ENCODE measurements around the gene DGKH. TPM values are rescaled to one million over a fixed set of nuclear protein-coding genes. Genes with fewer than 3 reads are reported as not detected.

DGKH gene
- total RNA-seq, 2 experiments from 2014 or later, result 15.2 to 15.8 TPM

GRCh38 chr13:42272804-42273175 lies 224.3 kb downstream of the DGKH start:
- DNase-seq (no peak), ATAC-seq (no peak)
- H3K4me1 Mint-ChIP-seq (ENCODE audit: low read depth), result peaks cover 45% of the 10 kb centered on the region
- ChIA-PET POLR2A (interaction anchor here (0.6 to 3.1 kb wide), 13 partner anchors 8 to 310 kb away, joined by 3 to 34 read pairs (median 3); no protein-coding TSS in a partner anchor), CTCF (interaction anchor here (0.8 to 1.4 kb wide), 4 partner anchors 15 to 322 kb away, joined by 3 to 4 read pairs (median 3); no protein-coding TSS in a partner anchor)
- H3K4me3 Mint-ChIP-seq, result peak overlapping the region; percentile 99
- peaks cover 35% of the 10 kb centered on the region for H3K36me3 Mint-ChIP-seq (ENCODE audit: low read depth)
- H3K27ac Mint-ChIP-seq, result peak overlapping the region; percentile 95
- H3K9me3 Mint-ChIP-seq, result peaks cover 7% of the 10 kb centered on the region
- H3K27me3 Mint-ChIP-seq, result no peaks in the 10 kb centered on the region
- intact Hi-C loops (cut with micrococcal nuclease), result loop anchor here (5.0 to 10.0 kb wide), 2 partner anchors 120 to 358 kb away; no protein-coding TSS in a partner anchor
- TF ChIP-seq CTCF (IDR thresholded peaks at IDR 0.05), result no peak

- Mint-ChIP-seq H3K9me3 (peaks cover 7% of the 10 kb centered on the region), H3K4me3 (peak overlapping the region; percentile 99), H3K27me3 (no peaks in the 10 kb centered on the region), H3K4me1 (ENCODE audit: low read depth) (peaks cover 45% of the 10 kb centered on the region), H3K27ac (peak overlapping the region; percentile 92), H3K36me3 (ENCODE audit: low read depth) (peaks cover 37% of the 10 kb centered on the region)
- intact Hi-C loops (cut with micrococcal nuclease), result loop anchor here (5.0 to 10.0 kb wide), 3 partner anchors 53 to 360 kb away; no protein-coding TSS in a partner anchor
- ChIA-PET CTCF (interaction anchor here (1.5 kb wide), 1 partner anchor 53 kb away, joined by 4 read pairs; no protein-coding TSS in a partner anchor), POLR2A (interaction anchor here (0.7 to 1.8 kb wide), 3 partner anchors 43 to 122 kb away, joined by 3 to 7 read pairs (median 3); no protein-coding TSS in a partner anchor)
- no peak for ATAC-seq
- no peak for TF ChIP-seq CTCF (IDR thresholded peaks at IDR 0.05)
- no peak for DNase-seq
Observed at GRCh38 chr13:42274386-42275097, 226.1 kb downstream of the DGKH start.

DNA sequence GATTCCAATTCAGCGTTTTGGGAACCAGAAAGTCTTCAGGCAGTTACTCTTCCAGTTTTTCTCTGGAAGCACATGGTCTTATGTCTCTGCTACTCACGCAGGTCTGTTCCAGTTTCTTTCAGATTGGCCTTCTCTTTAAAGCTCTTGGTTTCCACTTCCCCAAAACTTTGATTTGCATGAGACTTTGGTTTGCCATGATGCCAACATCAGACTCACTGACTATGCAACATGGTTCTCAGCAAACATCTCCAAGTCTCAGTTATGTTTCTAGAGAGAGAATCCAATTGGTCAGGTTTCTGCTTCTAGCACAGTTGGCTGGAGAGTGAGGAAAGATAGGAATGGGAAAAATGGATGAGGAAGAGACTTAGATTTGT lies 226.6 kb downstream of the DGKH start:
- Mint-ChIP-seq H3K4me1 (ENCODE audit: low read depth) (peaks cover 44% of the 10 kb centered on the region), H3K27me3 (no peaks in the 10 kb centered on the region), H3K27ac (peak overlapping the region; percentile 92), H3K4me3 (peak overlapping the region; percentile 99), H3K36me3 (ENCODE audit: low read depth) (peaks cover 37% of the 10 kb centered on the region), H3K9me3 (peaks cover 7% of the 10 kb centered on the region)
- intact Hi-C loops (cut with micrococcal nuclease), result loop anchor here (5.0 to 10.0 kb wide), 2 partner anchors 52 to 360 kb away; no protein-coding TSS in a partner anchor
- TF ChIP-seq CTCF (IDR thresholded peaks at IDR 0.05), result no peak
- ChIA-PET POLR2A (interaction anchor here (0.7 to 1.8 kb wide), 3 partner anchors 43 to 121 kb away, joined by 3 to 7 read pairs (median 3); no protein-coding TSS in a partner anchor), CTCF (interaction anchor here (1.5 kb wide), 1 partner anchor 52 kb away, joined by 4 read pairs; no protein-coding TSS in a partner anchor)
- ATAC-seq (no peak), DNase-seq (no peak)

- peaks cover 3% of the 10 kb centered on the region for H3K9me3 Mint-ChIP-seq
- H3K27ac Mint-ChIP-seq, result peak overlapping the region; percentile 92
- H3K4me1 Mint-ChIP-seq (ENCODE audit: low read depth), result peaks cover 40% of the 10 kb centered on the region
- intact Hi-C loops (cut with micrococcal nuclease), result loop anchor here (5.0 to 10.0 kb wide), 2 partner anchors 52 to 361 kb away; no protein-coding TSS in a partner anchor
- DNase-seq, result peak; percentile 24
- H3K27me3 Mint-ChIP-seq, result no peaks in the 10 kb centered on the region
- no peak for TF ChIP-seq CTCF (IDR thresholded peaks at IDR 0.05)
- ATAC-seq, result peak; percentile 9
- ChIA-PET CTCF (interaction anchor here (1.5 kb wide), 1 partner anchor 52 kb away, joined by 4 read pairs; no protein-coding TSS in a partner anchor), POLR2A (interaction anchor here (0.7 to 1.8 kb wide), 2 partner anchors 42 to 117 kb away, joined by 3 to 7 read pairs; no protein-coding TSS in a partner anchor)
- H3K4me3 Mint-ChIP-seq, result peak overlapping the region; percentile 99
- H3K36me3 Mint-ChIP-seq (ENCODE audit: low read depth), result peaks cover 34% of the 10 kb centered on the region
Observed at GRCh38 chr13:42275506-42275905, 227.1 kb downstream of the DGKH start.
